Measurements from ENCODE around the gene PROC. TPM values are rescaled to one million over a fixed set of nuclear protein-coding genes. Genes with fewer than 3 reads are reported as not detected.

PROC gene
- total RNA-seq, 1 experiment from 2014 or later = not detected

- Histone ChIP-seq H2AFZ (ENCODE audit: low read depth, low read length, poor library complexity, severe bottlenecking) (no peak overlapping the region), H3K27me3 (ENCODE audit: insufficient read depth, low read length) (no peaks in the 10 kb centered on the region), H3K9me3 (ENCODE audit: control insufficient read depth in 1 of 2, insufficient read depth in 1 of 2, low read depth in 1 of 2, low read length in 2 of 2) (no peaks in the 10 kb centered on the region), H3K27ac (ENCODE audit: low read depth, low read length) (no peak overlapping the region), H3K4me3 (replicated peaks in 1 of 2; ENCODE audit: low read depth in 1 of 2, low read length in 2 of 2) (no peak overlapping the region), H3K36me3 (ENCODE audit: control insufficient read depth in 1 of 2, insufficient read depth in 2 of 2, low read length in 2 of 2) (no peaks in the 10 kb centered on the region), H3K4me2 (ENCODE audit: low read length) (no peak overlapping the region), H3K9me2 (ENCODE audit: insufficient read depth) (no peaks in the 10 kb centered on the region), H3K79me2 (ENCODE audit: insufficient read depth, low read length) (no peaks in the 10 kb centered on the region), H3K4me1 (ENCODE audit: control insufficient read depth in 1 of 2, insufficient read depth in 2 of 2, low read length in 2 of 2) (no peaks in the 10 kb centered on the region), H3K9ac (ENCODE audit: low read length) (no peak overlapping the region), H4K20me1 (ENCODE audit: insufficient read depth) (no peaks in the 10 kb centered on the region)
- BruUV-seq (replicated peaks) = no TSS peak
- TF ChIP-seq ZBTB33 (IDR thresholded peaks at IDR 0.05; ENCODE audit: extremely low read depth, insufficient replicate concordance, low read length) = no peak
- TF ChIP-seq CBX3 (IDR thresholded peaks at IDR 0.05; ENCODE audit: low read depth) = no peak
- TF ChIP-seq CTCF (IDR thresholded peaks at IDR 0.05 in 2 of 3, conservative IDR thresholded peaks at IDR 0.05 in 1 of 3; ENCODE audit: borderline replicate concordance in 1 of 3, insufficient read depth in 1 of 3, low read depth in 2 of 3, low read length in 2 of 3) = no peak
- no peak for TF ChIP-seq SP1 (IDR thresholded peaks at IDR 0.05; ENCODE audit: low read depth)
- no peak for TF ChIP-seq ELF1 (IDR thresholded peaks at IDR 0.05; ENCODE audit: borderline replicate concordance, low read depth)
- no peak for TF ChIP-seq POLR2A (IDR thresholded peaks at IDR 0.05; ENCODE audit: borderline replicate concordance, extremely low read depth, insufficient read depth, insufficient read length)
- TF ChIP-seq REST (IDR thresholded peaks at IDR 0.05; ENCODE audit: low read depth) = no peak
- TF ChIP-seq EGR1 (IDR thresholded peaks at IDR 0.05; ENCODE audit: low read depth) = no peak
- TF ChIP-seq YY1 (IDR thresholded peaks at IDR 0.05; ENCODE audit: extremely low read depth, insufficient replicate concordance, low read depth, low read length) = no peak
- TF ChIP-seq ATF3 (IDR thresholded peaks at IDR 0.05) = no peak
- ATAC-seq = no peak
- intact Hi-C loops (cut with micrococcal nuclease) = no loop called here
- DNase-seq (ENCODE audit: low read depth, low spot score) = no peak
- ChIA-PET RAD21 (ENCODE audit: low non-redundant PET in 1 of 2, low total read pairs in 2 of 2, uncharacterized antibody in 2 of 2, unreplicated experiment in 2 of 2) (no interaction called here), POLR2A (no interaction called here), CTCF (no interaction called here)
These were observed 50.8 kb downstream of the PROC start for GRCh38 chr2:127469051-127469450.

Measured in HCT116 (cell line).